Measurements from ENCODE around the gene ARHGAP20. TPM values are rescaled to one million over a fixed set of nuclear protein-coding genes. Genes with fewer than 3 reads are reported as not detected.

The ARHGAP20 gene
- total RNA-seq, 6 experiments from 2014 or later, result 0.52 to 1.2 (median 0.92) TPM

DNA sequence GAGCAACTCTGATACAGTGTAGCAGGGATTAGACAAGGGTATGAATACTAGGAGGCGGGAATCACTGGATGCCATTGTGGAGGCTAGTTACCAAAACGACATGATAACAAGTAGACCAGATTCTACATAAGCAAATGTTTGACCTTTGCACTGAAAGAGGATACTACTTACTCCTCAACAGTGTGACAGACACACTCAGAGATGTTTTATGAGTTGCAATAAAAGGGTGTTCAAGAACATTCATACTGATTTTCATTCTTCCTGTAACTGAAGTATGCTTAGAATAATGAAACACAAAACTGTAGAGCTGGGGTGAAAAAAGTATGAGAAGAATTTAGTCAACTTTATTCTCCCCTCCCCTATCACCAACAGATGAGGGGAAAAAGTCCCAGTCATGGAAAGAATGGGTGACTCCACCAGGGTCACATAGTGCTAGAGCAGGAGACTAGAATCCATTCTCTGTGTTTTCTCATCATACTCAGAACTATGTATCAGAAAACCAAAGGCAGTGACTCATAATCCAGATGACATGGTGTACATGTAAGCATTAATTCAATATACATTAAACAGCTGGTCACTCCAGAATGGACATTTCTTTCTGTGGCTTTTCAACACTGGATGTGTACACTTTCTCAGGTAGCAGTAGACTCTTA lies 32.8 kb downstream of the ARHGAP20 start:
- DNase-seq, result no peak
- no peak for TF ChIP-seq CTCF (IDR thresholded peaks at IDR 0.05)
- H3K27ac Mint-ChIP-seq, result no peak overlapping the region
- no peaks in the 10 kb centered on the region for H3K9me3 Mint-ChIP-seq
- H3K4me1 Mint-ChIP-seq (ENCODE audit: low read depth), result peaks cover 7% of the 10 kb centered on the region
- no peaks in the 10 kb centered on the region for H3K36me3 Mint-ChIP-seq (ENCODE audit: low read depth)
- H3K4me3 Mint-ChIP-seq, result no peak overlapping the region
- no peaks in the 10 kb centered on the region for H3K27me3 Mint-ChIP-seq (ENCODE audit: insufficient read depth)

DNA sequence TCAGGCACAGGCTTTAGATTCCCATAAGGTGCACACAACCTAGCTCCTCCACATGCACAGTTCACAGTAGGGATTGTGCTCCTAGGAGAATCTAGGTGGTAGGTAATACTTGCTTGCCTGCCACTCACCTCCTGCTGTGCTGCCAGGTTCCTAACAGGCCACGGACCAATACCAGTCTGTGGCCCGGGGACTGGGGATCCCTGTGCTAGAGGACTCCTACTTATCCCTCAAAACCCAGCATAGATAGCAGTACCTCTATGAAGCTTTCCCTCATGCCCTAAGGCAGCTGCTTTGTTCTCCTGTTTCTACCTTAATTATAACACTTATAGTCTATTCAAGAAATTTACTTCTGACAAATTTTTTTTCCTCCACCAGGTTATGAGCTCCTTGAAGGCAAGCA lies 36.7 kb downstream of the ARHGAP20 start:
- Mint-ChIP-seq H3K4me3 (no peak overlapping the region), H3K27me3 (ENCODE audit: insufficient read depth) (no peaks in the 10 kb centered on the region), H3K36me3 (ENCODE audit: low read depth) (no peaks in the 10 kb centered on the region), H3K4me1 (ENCODE audit: low read depth) (peaks cover 10% of the 10 kb centered on the region), H3K27ac (no peak overlapping the region), H3K9me3 (no peaks in the 10 kb centered on the region; the same call in 1 of the 2 replicates)
- DNase-seq, result no peak
- TF ChIP-seq CTCF (IDR thresholded peaks at IDR 0.05), result no peak

DNA sequence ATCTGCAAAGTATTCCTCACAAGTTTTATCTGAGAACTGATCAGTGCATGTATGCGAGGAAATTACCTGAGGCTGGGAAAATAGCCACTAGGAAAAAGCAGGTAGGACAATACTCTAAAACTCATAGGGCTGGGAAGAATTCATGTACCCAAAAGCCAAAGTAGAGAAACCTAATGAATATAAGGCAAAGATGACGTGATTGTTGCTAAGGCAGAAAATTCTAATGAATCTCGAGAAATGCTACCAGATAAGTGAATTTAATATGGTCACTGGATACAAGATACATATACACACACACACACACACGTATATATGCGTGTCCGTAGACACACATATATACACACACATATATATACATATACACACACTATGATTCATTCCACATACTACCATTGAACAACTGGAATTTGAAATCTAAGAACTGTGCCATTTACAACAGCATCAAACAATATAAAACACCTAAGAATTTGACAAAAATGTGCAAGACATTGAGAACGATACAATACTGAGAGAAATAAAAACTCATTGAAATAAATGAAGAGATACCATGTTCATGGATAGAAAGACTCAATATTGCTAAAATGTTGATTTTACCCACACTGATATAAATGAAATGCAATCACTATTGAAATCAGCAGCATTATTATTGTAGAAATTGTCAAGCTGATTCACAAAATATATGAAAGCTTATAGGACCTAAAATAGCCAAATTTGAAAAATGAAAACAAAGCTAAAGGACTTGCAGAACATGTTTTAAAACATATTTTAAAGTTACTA lies 46.4 kb downstream of the ARHGAP20 start:
- peaks cover 6% of the 10 kb centered on the region; the same call in 1 of the 2 replicates for H3K4me1 Mint-ChIP-seq (ENCODE audit: low read depth)
- TF ChIP-seq CTCF (IDR thresholded peaks at IDR 0.05), result no peak
- H3K36me3 Mint-ChIP-seq (ENCODE audit: low read depth), result no peaks in the 10 kb centered on the region
- H3K9me3 Mint-ChIP-seq, result no peaks in the 10 kb centered on the region; the same call in 1 of the 2 replicates
- H3K27ac Mint-ChIP-seq, result no peak overlapping the region
- no peak overlapping the region for H3K4me3 Mint-ChIP-seq
- no peaks in the 10 kb centered on the region for H3K27me3 Mint-ChIP-seq (ENCODE audit: insufficient read depth)
- no peak for DNase-seq

GRCh38 chr11:110655967-110656366 lies 56.3 kb downstream of the ARHGAP20 start:
- H3K4me3 Mint-ChIP-seq, result no peak overlapping the region
- DNase-seq, result no peak
- H3K27ac Mint-ChIP-seq, result no peak overlapping the region
- peaks cover 8% of the 10 kb centered on the region; the same call in 1 of the 2 replicates for H3K36me3 Mint-ChIP-seq (ENCODE audit: low read depth)
- peaks cover 23% of the 10 kb centered on the region for H3K9me3 Mint-ChIP-seq
- H3K4me1 Mint-ChIP-seq (ENCODE audit: low read depth), result no peaks in the 10 kb centered on the region
- peaks cover 2% of the 10 kb centered on the region for H3K27me3 Mint-ChIP-seq (ENCODE audit: insufficient read depth)
- TF ChIP-seq CTCF (IDR thresholded peaks at IDR 0.05), result no peak

DNA sequence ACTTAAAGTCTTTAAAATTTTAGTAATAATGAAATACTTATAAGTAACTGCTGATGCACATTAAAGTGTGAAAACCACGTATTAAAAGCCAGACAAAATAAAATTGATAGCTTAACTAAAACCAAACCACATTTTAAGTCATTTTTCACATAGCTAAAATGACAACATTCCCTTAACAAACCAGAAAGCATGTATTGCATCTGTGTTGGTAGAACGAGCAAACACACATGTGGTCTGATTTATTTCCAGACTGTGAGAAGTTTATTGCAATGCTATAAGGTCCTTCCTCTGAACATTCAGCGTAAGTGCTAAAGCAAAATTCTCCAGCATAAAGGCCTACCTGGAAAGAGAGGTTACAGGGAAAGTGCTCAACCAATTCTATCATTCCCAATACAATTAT lies 57.8 kb downstream of the ARHGAP20 start:
- Mint-ChIP-seq H3K9me3 (peaks cover 26% of the 10 kb centered on the region), H3K4me1 (ENCODE audit: low read depth) (no peaks in the 10 kb centered on the region), H3K4me3 (no peak overlapping the region), H3K27ac (no peak overlapping the region), H3K36me3 (ENCODE audit: low read depth) (peaks cover 9% of the 10 kb centered on the region; the same call in 1 of the 2 replicates), H3K27me3 (ENCODE audit: insufficient read depth) (peaks cover 2% of the 10 kb centered on the region; the same call in 1 of the 2 replicates)
- no peak for TF ChIP-seq CTCF (IDR thresholded peaks at IDR 0.05)
- DNase-seq, result no peak
